Measurements from ENCODE around the gene PSME1.

The PSME1 gene

GRCh38 chr14:24130717-24131548 is 5.1 kb upstream of the PSME1 start:
- DNase-seq = no peak

GRCh38 chr14:24131549-24131966 is 4.4 kb upstream of the PSME1 start:
- no peak for DNase-seq

- DNase-seq = peak in 5 of 6 experiments; percentile 23 to 67 (median 30)
Observed at GRCh38 chr14:24132061-24132685, 3.8 kb upstream of the PSME1 start.

- no peak for DNase-seq
Observed at GRCh38 chr14:24132976-24133375, 3.0 kb upstream of the PSME1 start.

- no peak for DNase-seq
Observed at GRCh38 chr14:24133735-24134134, 2.3 kb upstream of the PSME1 start.

DNA sequence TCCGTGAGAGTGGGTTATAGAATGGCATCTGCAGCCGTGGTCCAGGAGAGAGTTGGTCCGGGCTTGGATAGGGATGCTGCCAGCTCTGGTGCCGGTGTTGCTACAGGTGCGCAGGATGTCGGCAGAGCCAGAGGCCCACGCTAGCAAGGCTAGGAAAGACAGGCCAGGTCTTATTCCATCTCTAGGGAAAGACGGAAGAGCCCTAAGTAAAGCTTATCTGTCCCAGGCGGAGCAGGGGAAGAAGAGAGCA is 485 bp upstream of the PSME1 start:
- DNase-seq = no peak

DNA sequence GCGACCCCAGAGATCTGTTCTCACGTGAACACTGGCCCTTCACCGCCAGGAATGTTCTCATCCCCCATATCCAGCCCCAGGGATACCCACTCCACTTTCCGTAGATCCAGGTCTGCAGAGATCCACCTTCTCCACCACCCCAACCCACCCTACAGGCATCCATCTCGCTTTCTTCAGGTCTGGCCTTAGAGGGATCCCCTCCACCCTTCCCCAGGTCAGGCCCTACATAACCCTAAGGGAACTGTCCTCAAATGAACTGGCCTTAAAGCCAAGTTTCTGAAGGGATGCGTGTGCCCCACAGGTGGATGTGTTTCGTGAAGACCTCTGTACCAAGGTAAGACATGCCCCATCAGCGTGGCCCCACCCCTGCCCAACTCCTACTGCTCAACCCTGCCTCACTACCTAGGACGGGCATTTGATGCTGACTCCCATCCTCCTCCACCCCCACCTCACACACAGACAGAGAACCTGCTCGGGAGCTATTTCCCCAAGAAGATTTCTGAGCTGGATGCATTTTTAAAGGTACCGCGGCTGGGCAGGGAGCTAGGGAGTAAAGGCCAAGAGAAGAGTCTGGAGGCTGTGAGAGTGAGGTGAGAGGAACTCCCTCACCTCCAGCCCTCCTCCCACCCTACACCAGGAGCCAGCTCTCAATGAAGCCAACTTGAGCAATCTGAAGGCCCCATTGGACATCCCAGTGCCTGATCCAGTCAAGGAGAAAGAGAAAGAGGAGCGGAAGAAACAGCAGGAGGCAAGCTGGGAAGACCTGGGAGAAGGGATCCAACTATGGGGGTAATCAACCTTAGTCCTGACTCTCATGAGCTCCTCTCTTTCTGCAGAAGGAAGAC is 912 bp downstream of the PSME1 start:
- no peak for DNase-seq

GRCh38 chr14:24137529-24138395 is 1.8 kb downstream of the PSME1 start:
- DNase-seq = no peak

GRCh38 chr14:24138396-24139271 is 2.6 kb downstream of the PSME1 start:
- DNase-seq = no peak

DNA sequence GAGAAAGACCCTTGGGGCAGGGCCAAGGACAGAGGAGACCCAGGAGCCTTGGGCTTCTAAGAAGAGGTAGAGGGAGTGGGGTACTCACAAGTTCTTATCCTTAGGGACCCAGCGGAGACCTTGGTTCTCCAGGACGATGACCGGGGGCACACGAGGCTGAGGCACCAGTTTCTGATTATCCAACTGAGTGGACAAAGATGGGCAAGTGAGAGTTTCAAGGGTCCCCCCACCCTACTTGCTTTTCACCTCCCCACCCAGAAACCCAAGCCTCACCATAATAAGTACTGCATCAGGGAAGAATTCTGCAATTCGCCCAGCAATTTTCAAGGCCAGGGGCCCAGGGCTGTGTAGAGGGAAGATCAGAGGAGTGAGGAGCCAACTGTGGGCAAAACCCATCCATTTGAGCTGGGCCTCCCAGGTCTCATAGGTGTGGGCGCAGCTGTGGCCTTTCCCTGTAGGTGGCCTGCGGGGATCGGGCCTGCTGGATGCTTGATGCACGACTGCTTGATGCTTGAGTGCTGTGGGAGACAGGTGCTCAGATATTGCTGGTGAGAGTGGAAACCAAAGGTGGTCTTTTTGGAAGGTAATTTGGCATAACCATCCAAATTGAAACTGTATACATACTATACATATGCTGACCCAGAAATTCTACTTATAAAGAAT is 3.4 kb downstream of the PSME1 start:
- DNase-seq = peak in 1 of 6 experiments; percentile 8

DNA sequence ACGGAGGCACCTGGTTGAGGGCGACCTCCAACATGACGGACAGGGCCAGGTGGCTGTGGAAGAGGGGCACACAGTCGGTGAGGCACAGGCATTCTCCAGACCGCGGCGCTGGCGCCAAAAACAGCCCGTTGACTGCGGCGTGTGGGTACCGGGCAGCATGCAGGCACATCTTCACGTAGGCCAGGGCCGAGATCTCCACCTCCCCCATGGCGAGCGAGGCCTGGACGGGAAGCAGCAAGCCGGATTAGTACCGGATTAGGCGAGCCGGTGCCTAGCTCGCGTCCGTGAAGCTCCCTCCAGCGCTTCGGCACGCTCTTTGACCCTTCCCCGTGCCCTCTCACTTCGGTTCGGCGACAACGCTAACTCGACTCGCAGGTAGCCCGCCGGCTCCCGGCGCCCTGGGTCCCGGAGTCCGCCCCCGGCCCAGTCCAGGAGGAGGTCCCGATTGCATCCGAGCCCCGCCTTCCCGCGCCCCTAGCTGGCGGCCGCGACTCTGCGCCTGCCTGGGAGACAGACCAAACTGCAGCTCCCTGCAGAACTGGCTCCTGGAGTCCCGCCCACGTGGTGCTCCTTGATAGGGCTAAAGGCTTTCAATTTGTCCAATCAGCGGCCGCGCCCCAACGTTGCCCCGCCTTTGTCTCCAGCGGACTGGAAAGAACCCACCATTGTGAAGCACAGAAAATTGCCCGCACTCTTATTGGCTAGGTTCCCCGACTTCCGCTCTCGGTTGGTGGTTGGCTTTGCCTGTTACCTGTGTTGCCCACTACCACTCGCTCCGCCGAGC is 5.3 kb downstream of the PSME1 start, which contains the start of gene EMC9:
Gene EMC9, minus strand, starts transcription at position 495 of the 784 bp plus-strand sequence. Its CDS starts 287 bp downstream, at position 208.
- DNase-seq = peak; percentile 96 to 100 (median 99)

GRCh38 chr14:24143511-24143910 is 7.5 kb downstream of the PSME1 start:
- DNase-seq = no peak

DNA sequence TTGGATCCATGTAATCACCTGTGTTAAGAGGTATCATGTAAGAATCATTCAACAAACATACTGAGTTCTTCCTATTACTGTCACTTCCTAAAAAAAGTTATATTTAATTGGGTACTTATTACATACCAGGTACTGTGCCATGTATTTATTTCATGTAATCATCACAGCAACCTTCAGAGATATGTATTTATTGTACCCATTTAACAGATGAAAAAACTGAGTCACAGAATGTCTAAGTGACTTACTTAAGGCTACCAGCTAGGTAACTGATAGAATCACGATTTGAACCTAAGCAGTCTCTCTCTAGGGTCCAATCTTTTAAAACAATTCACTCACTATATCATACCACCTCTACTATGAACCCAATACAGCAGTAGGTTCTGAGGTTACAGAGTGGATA is 8.5 kb downstream of the PSME1 start:
- no peak for DNase-seq

DNA sequence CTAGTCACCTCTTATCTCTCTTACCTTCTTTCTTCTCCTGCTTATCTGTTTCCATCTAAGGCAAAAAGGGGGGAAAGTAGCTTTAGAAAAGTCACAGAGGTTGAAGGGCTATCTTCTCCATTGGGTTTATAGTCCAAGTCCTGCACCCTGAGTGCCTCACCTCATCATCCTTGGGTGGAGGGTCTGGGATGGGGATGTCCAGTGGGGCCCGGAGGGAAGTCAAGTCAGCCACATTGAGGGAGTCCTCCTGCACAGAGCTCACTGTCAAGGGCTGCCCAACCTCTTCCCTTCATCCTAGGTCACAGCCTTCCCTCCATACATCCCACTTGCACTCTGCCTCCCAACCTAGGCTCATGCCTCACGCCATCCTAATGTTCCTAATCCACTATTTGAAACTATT is 9.2 kb downstream of the PSME1 start:
- no peak for DNase-seq

GRCh38 chr14:24145690-24146452 is 9.9 kb downstream of the PSME1 start:
- peak in 1 of 6 experiments; percentile 55 for DNase-seq

- DNase-seq = peak; percentile 78 to 95 (median 86)
Observed at GRCh38 chr14:24146453-24146977, 10.5 kb downstream of the PSME1 start, which contains the start of gene PSME2. PSME2 (minus strand) TSS chr14:24146610; CDS start chr14:24146581, 29 bp downstream.

DNA sequence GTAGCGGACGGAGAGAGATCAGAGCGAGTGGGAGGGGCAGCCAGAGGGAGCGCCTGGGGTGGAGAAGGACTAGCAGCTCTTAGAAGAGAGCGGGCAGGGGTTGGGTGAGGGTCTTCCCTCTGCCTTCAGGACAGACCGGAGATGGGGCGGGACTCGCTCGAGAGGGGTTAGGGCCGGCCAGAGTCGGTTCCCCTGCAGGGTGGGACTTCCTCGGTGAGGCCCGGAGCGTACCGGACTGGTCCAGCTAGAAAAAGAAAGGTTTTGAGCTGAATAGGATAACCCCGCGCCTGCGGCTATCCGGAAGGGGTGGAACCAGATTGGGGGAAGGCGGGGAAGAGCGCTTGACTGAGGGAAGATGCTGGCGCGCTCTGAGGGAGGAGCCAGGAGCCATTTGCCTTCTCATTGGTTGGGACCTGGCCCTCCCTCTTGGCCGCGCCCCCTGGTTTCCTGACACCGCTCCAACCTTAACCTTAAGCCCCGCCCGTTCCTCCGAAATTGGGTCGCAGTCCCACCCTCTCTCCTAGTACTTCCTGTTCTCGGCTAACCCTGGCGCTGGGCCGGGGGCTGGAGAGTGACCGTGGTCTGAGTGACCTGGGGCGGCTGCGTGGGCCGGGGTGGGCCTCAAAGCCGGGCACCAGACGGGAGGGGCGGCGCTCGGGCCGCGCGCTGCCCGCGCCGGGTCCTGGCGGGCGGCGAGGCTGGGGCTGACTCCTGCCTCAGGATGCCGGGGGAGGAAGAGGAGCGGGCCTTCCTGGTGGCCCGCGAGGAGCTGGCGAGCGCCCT is 11.2 kb downstream of the PSME1 start, which contains the start of gene RNF31:
Gene RNF31, plus strand, starts transcription at position 521 of the 783 bp plus-strand sequence. Its CDS starts 201 bp downstream, at position 722.
- DNase-seq = peak; percentile 92 to 97 (median 96)

Measured in stimulated activated naive CD4-positive, alpha-beta T cell (primary cell).